DND-41 (cell line): ENCODE data around the gene FOXD2.

Source experiments
- CTCF ChIP-seq: IDR thresholded peaks from 2 replicates; pipeline ENCODE4 v1.5.1; 2012; ENCODE audit warnings: borderline replicate concordance, low read length, moderate library complexity, mild to moderate bottlenecking; ENCODE audit not compliant: poor library complexity, severe bottlenecking; ENCODE audit errors: extremely low read depth
- EZH2 ChIP-seq: IDR thresholded peaks from 3 replicates; pipeline ENCODE4 v1.6.1; 2012; ENCODE audit warnings: borderline replicate concordance, low read depth, mild to moderate bottlenecking, moderate library complexity, low read length, inconsistent platforms; ENCODE audit not compliant: severe bottlenecking

GRCh38 chr1:47487850-47488450 lies 50.1 kb downstream of the FOXD2 start:
- TF ChIP-seq CTCF, result no peak
- no peak for TF ChIP-seq EZH2
